ENCODE data around the gene CLSTN2.

The CLSTN2 gene

GRCh38 chr3:140586311-140586710 lies 651.3 kb downstream of the CLSTN2 start:
- no peak overlapping the region for H3K4me3 ChIP-seq (replicated peaks; ENCODE audit: low read depth, low read length)
- no peak for DNase-seq (ENCODE audit: extremely low read depth, low read depth)
- TF ChIP-seq CTCF (IDR thresholded peaks at IDR 0.05; ENCODE audit: low read depth, low read length, missing control alignments): no peak

- TF ChIP-seq CTCF (IDR thresholded peaks at IDR 0.05; ENCODE audit: low read depth, low read length, missing control alignments): no peak
- no peak for DNase-seq (ENCODE audit: extremely low read depth, low read depth)
- H3K4me3 ChIP-seq (replicated peaks; ENCODE audit: low read depth, low read length): no peak overlapping the region
Measured at GRCh38 chr3:140588558-140588957, 653.6 kb downstream of the CLSTN2 start.

GRCh38 chr3:140593766-140594165 lies 658.8 kb downstream of the CLSTN2 start:
- no peak for TF ChIP-seq CTCF (IDR thresholded peaks at IDR 0.05; ENCODE audit: low read depth, low read length, missing control alignments)
- no peak for DNase-seq (ENCODE audit: extremely low read depth, low read depth)
- no peak overlapping the region for H3K4me3 ChIP-seq (replicated peaks; ENCODE audit: low read depth, low read length)

- no peak for DNase-seq (ENCODE audit: extremely low read depth, low read depth)
- no peak for TF ChIP-seq CTCF (IDR thresholded peaks at IDR 0.05; ENCODE audit: low read depth, low read length, missing control alignments)
- H3K4me3 ChIP-seq (replicated peaks; ENCODE audit: low read depth, low read length): no peak overlapping the region
Measured at GRCh38 chr3:140595295-140595694, 660.3 kb downstream of the CLSTN2 start.

- H3K4me3 ChIP-seq (replicated peaks; ENCODE audit: low read depth, low read length): no peak overlapping the region
- TF ChIP-seq CTCF (IDR thresholded peaks at IDR 0.05; ENCODE audit: low read depth, low read length, missing control alignments): no peak
- DNase-seq (ENCODE audit: extremely low read depth, low read depth): no peak
Measured at GRCh38 chr3:140597364-140597763, 662.4 kb downstream of the CLSTN2 start.

GRCh38 chr3:140597792-140598191 lies 662.8 kb downstream of the CLSTN2 start:
- H3K4me3 ChIP-seq (replicated peaks; ENCODE audit: low read depth, low read length): no peak overlapping the region
- TF ChIP-seq CTCF (IDR thresholded peaks at IDR 0.05; ENCODE audit: low read depth, low read length, missing control alignments): no peak
- DNase-seq (ENCODE audit: extremely low read depth, low read depth): no peak

GRCh38 chr3:140599009-140599408 lies 664.0 kb downstream of the CLSTN2 start:
- TF ChIP-seq CTCF (IDR thresholded peaks at IDR 0.05; ENCODE audit: low read depth, low read length, missing control alignments): no peak
- no peak overlapping the region for H3K4me3 ChIP-seq (replicated peaks; ENCODE audit: low read depth, low read length)
- DNase-seq (ENCODE audit: extremely low read depth, low read depth): no peak

Measured in HFF-Myc (cell line).